Heart left ventricle (tissue), 16 donors: ENCODE measurements around the gene CHAC2. TPM values are rescaled to one million over a fixed set of nuclear protein-coding genes. Genes with fewer than 3 reads are reported as not detected.
"Not testable (repeated sequence)": the region's sequence is repeated elsewhere in the genome, so short reads cannot be mapped to it uniquely, and the experiment has no call there.

Experiments
- ATAC-seq, 4 donors: fragments of 200-7000 bp; cut with Tn5 transposase; one replicate each; pipeline ENCODE4 v1.9.1; 2020 to 2022; ENCODE audit warnings: moderate library complexity in 4 of 4, mild to moderate bottlenecking in 3 of 4, moderate number of reproducible peaks in 1 of 4
- DNase-seq, 5 donors: peaks; one replicate each; pipeline ENCODE4 v3.0.0-alpha.2; 2020
- H3K27ac ChIP-seq, 12 donors: fragments of 200-600 bp; sonication (generic) in 4 of 12; one replicate each; pipeline versions ENCODE4 v1.5.0 to v1.8.0; 2016 to 2022; ENCODE audit warnings: mild to moderate bottlenecking in 2 of 12
- H3K27me3 ChIP-seq, 9 donors: fragments of 200-600 bp; sonication (generic) in 2 of 9; one replicate each; pipeline versions ENCODE4 v1.5.1 to v1.8.0; 2016 to 2022; ENCODE audit warnings: mild to moderate bottlenecking in 3 of 9
- H3K36me3 ChIP-seq, 9 donors: fragments of 200-600 bp; sonication (generic) in 2 of 9; one replicate each; pipeline versions ENCODE4 v1.5.0 to v1.8.0; 2018 to 2022; ENCODE audit warnings: mild to moderate bottlenecking in 2 of 9
- H3K4me1 ChIP-seq, 12 donors: fragments of 200-600 bp; sonication (generic) in 4 of 12; one replicate each; pipeline versions ENCODE4 v1.5.0 to v1.8.0; 2016 to 2022; ENCODE audit warnings: mild to moderate bottlenecking in 3 of 12
- H3K4me3 ChIP-seq, 12 donors: fragments of 200-600 bp; sonication (generic) in 4 of 12; one replicate each; pipeline versions ENCODE4 v1.5.0 to v1.8.0; 2017 to 2022; ENCODE audit warnings: mild to moderate bottlenecking in 9 of 12, moderate library complexity in 4 of 12
- H3K9me3 ChIP-seq, 12 donors: fragments of 200-600 bp; sonication (generic) in 4 of 12; one replicate each; pipeline versions ENCODE4 v1.5.0 to v1.8.0; 2016 to 2022; ENCODE audit warnings: mild to moderate bottlenecking in 1 of 12
- CTCF ChIP-seq, 12 donors: fragments of 200-600 bp; sonication (generic) in 4 of 12; IDR thresholded peaks; one replicate each; pipeline versions ENCODE4 v1.5.0 to v1.8.0; 2018 to 2022; ENCODE audit warnings: antibody characterized with exemption in 12 of 12, mild to moderate bottlenecking in 5 of 12
- WGBS, 4 donors: extraction: QIAGEN DNeasy Blood & Tissue Kit in 2 of 4; methylation state at CpG; one replicate each; pipeline versions ENCODE4 v1.1.5 to v1.1.7; 2013 to 2018; 5-methylcytosine and 5-hydroxymethylcytosine counted together
- intact Hi-C, 10 donors: fragments of 100-400 bp; cut with DNase I; formaldehyde crosslinking; loops; one replicate each; pipeline versions ENCODE4 v1.11.1 to v1.14.2; 2022
- polyA plus RNA-seq, 2 donors: library from polyadenylated mRNA; stranded (reverse); fragments of 200-250 nt; gene quantifications; one replicate each; pipeline ENCODE4 v1.2.3, GENCODE V29; 2013
- total RNA-seq, 9 donors: library from RNA; depleted of rRNA in 2 of 9; stranded (reverse); fragments of >200 nt in 2 of 9; fragmentation: NEBNext Ultra II Directional in 3 of 9; extraction: Animal tissue kit (Norgen Biotek cat#: 25700) in 3 of 9; gene quantifications; one replicate each; pipeline versions ENCODE4 v1.1.0 to v1.2.4, GENCODE V29; 2016 to 2023
- donor health status: ischemic (EF 13 %, LVEDD 7.1; RV severe dilation, severe dysfunction).
- donor health status: healthy with polysubstance abuse.
- donor health status: DM: no; HTN: yes; CAD: no.
- donor health status: DM: no; HTN: no; CAD: no.
- donor health status: ischemic (EF 25% LVEDD 6.9; RV normal size, moderate dysfunction).
- donor health status: ischemic (EF 25% LVEDD 5.7; RV mildly dilated, moderate dysfunction).
- donor health status: healthy.
- donor health status: DM: yes; HTN: yes; CAD: no.
- donor health status: ischemic (EF 35%, LVEDD 5.7; RV mildly dilated, moderate dysfunction).
- donor health status: nonischemic (EF 11% LVEDD 7.7; RV severe dilation, severe dysfunction).
- donor health status: DM: yes; HTN: yes; CAD: no.
- donor health status: PGD.
- donor health status: ischemic (EF 29% LVEDD 5.4; RV normal size, mild dysfunction).
- donor health status: nonischemic (EF 23%, LVEDD 6.1; RV moderate dilation, normal function).

Gene CHAC2
- total and polyA plus RNA-seq, 11 donors: 1.4 to 10.1 (median 3.2) TPM

- H3K9me3 ChIP-seq, H3K4me3 ChIP-seq, DNase-seq, intact Hi-C loops, H3K27me3 ChIP-seq, H3K27ac ChIP-seq, ATAC-seq: not testable (repeated sequence)
- H3K36me3 ChIP-seq: peaks cover 0 to 22% (median 11%) of the 10 kb centered on the region in 9 donors
- peak in 3 of 12 donors; percentile 9 to 18 (median 17) for TF ChIP-seq CTCF (IDR thresholded peaks at IDR 0.05)
- peaks cover 0 to 23% (median 12%) of the 10 kb centered on the region in 12 donors for H3K4me1 ChIP-seq
- 87 to 91% (median 90%) methylated on average over 9 of the region's 9 CpGs for WGBS, 4 donors
Observed at GRCh38 chr2:53823639-53824038, 56.0 kb downstream of the CHAC2 start.

Other genes starting within 250 kb of the CHAC2 start
- 10 to 100 TPM in 5 of 9 donors, 1 to 10 TPM in 4; 7.0 to 18.0 (median 11.6) TPM for gene ASB3, start 19.1 kb downstream of the CHAC2 start, total RNA-seq
- gene ASB3, start 19.1 kb downstream of the CHAC2 start, polyA plus RNA-seq: 1 to 10 TPM; 4.2 to 6.7 TPM
- gene ERLEC1, start 19.2 kb downstream of the CHAC2 start, total RNA-seq: 10 to 100 TPM; 32.3 to 49.8 (median 42.7) TPM
- gene ERLEC1, start 19.2 kb downstream of the CHAC2 start, polyA plus RNA-seq: 10 to 100 TPM; 14.6 to 63.6 TPM
- gene GPR75, start 92.2 kb downstream of the CHAC2 start, total RNA-seq: 1 to 10 TPM in 7 of 9 donors, under 1 TPM in 2; 0.67 to 2.2 (median 1.2) TPM
- under 1 TPM; 0.84 to 0.98 TPM for gene GPR75, start 92.2 kb downstream of the CHAC2 start, polyA plus RNA-seq
- gene PSME4, start 203.2 kb downstream of the CHAC2 start, total RNA-seq: 100 to 1,000 TPM in 2 of 9 donors, 10 to 100 TPM in 7; 52.4 to 110 (median 62.7) TPM
- 10 to 100 TPM; 30.8 to 58.0 TPM for gene PSME4, start 203.2 kb downstream of the CHAC2 start, polyA plus RNA-seq